ENCODE results near the gene SDHA.
"Not testable (repeated sequence)": the region's sequence is repeated elsewhere in the genome, so short reads cannot be mapped to it uniquely, and the experiment has no call there.

The SDHA gene

GRCh38 chr5:198516-199196 is 19.5 kb upstream of the SDHA start:
- no peak for DNase-seq

GRCh38 chr5:199197-199949 is 18.7 kb upstream of the SDHA start:
- no peak for DNase-seq

GRCh38 chr5:199950-200645 is 18.0 kb upstream of the SDHA start:
- no peak for DNase-seq

- no peak for DNase-seq
Observed at GRCh38 chr5:200985-201384, 17.1 kb upstream of the SDHA start.

GRCh38 chr5:201672-202071 is 16.4 kb upstream of the SDHA start:
- no peak for DNase-seq

- no peak for DNase-seq
Observed at GRCh38 chr5:203246-203930, 14.7 kb upstream of the SDHA start.

GRCh38 chr5:204001-204400 is 14.1 kb upstream of the SDHA start:
- DNase-seq = no peak

- DNase-seq = no peak
Observed at GRCh38 chr5:204462-204861, 13.7 kb upstream of the SDHA start.

- no peak for DNase-seq
Observed at GRCh38 chr5:204966-205670, 13.0 kb upstream of the SDHA start.

GRCh38 chr5:206406-206805 is 11.7 kb upstream of the SDHA start:
- no peak for DNase-seq

- no peak for DNase-seq
Observed at GRCh38 chr5:206927-207536, 11.1 kb upstream of the SDHA start.

GRCh38 chr5:207599-207998 is 10.5 kb upstream of the SDHA start:
- DNase-seq = no peak

- DNase-seq = no peak
Observed at GRCh38 chr5:208449-209114, 9.5 kb upstream of the SDHA start.

GRCh38 chr5:213803-214395 is 4.2 kb upstream of the SDHA start:
- no peak for DNase-seq

GRCh38 chr5:215256-215655 is 2.9 kb upstream of the SDHA start:
- DNase-seq = not testable (repeated sequence)

- DNase-seq = not testable (repeated sequence)
Observed at GRCh38 chr5:216076-216475, 2.0 kb upstream of the SDHA start.

- DNase-seq = no peak
Observed at GRCh38 chr5:218457-219291, 554 bp downstream of the SDHA start.

GRCh38 chr5:219460-219863 is 1.3 kb downstream of the SDHA start:
- DNase-seq = peak; percentile 26

- DNase-seq = no peak
Observed at GRCh38 chr5:219991-220390, 1.9 kb downstream of the SDHA start.

Measured in activated naive CD4-positive, alpha-beta T cell treated with anti-CD3 and anti-CD28 coated beads, Interleukin-2, amount 50 U/mL, for 16 hours (primary cell).